ENCODE results near the gene PRMT1. TPM values are rescaled to one million over a fixed set of nuclear protein-coding genes. Genes with fewer than 3 reads are reported as not detected.

PRMT1 gene
- total and polyA plus RNA-seq, 9 of the 15 experiments (the other 6 are each of a cell fraction or from before 2014, with no cell fraction given): 13.3 to 464 (median 326) TPM

DNA sequence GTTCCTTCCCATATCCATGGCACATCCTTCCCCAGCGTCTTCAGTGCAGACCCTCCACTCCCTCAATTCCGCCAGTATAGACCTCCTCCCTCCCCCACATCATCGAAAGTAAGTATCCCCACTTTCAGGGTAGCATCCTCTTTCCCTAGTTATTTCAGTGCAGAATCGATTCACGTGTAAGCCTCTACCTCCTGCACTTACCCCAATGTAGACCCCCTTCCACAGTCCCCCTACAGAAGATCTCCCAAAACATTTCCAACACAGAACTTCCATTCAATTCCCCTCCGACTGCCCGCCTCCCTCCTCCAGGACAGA lies 12.1 kb upstream of the PRMT1 start (continued):
- TF ChIP-seq ZNF407 (IDR thresholded peaks at IDR 0.05; ENCODE audit: low read depth) (0 out of 2 replicates have a peak, but pooled peaks have one; percentile 40), MTA1 (IDR thresholded peaks at IDR 0.05; ENCODE audit: borderline replicate concordance) (0 out of 2 replicates have a peak, but pooled peaks have one; percentile 9), HES1 (IDR thresholded peaks at IDR 0.05; ENCODE audit: low read depth) (0 out of 2 replicates have a peak, but pooled peaks have one; percentile 7), CBX2 (IDR thresholded peaks at IDR 0.05; ENCODE audit: insufficient read depth, low read length, poor library complexity, severe bottlenecking) (no peak)
